GM18858 (cell line): ENCODE data around the gene TTC33.
A peak's percentile ranks its signal among the peaks of the same experiment; 100 is the strongest.

Source experiments
- ATAC-seq: cut with Tn5 transposase; IDR thresholded peaks from one replicate; pipeline ENCODE4 v1.9.1; 2021; ENCODE audit not compliant: unreplicated experiment

TTC33 gene

GRCh38 chr5:40486437-40487275 lies 269.1 kb downstream of the TTC33 start:
- ATAC-seq, result peak; percentile 31

GRCh38 chr5:40485021-40485998 lies 270.5 kb downstream of the TTC33 start:
- peak; percentile 46 for ATAC-seq

- peak; percentile 26 for ATAC-seq
Observed at GRCh38 chr5:40484495-40484894, 271.3 kb downstream of the TTC33 start.

- ATAC-seq, result no peak
Observed at GRCh38 chr5:40483316-40483715, 272.4 kb downstream of the TTC33 start.

- no peak for ATAC-seq
Observed at GRCh38 chr5:40481241-40481640, 274.5 kb downstream of the TTC33 start.

- ATAC-seq, result peak; percentile 40
Observed at GRCh38 chr5:40480392-40480791, 275.4 kb downstream of the TTC33 start.

- no peak for ATAC-seq
Observed at GRCh38 chr5:40479939-40480338, 275.8 kb downstream of the TTC33 start.

- no peak for ATAC-seq
Observed at GRCh38 chr5:40478766-40479165, 277.0 kb downstream of the TTC33 start.

GRCh38 chr5:40477856-40478546 lies 277.8 kb downstream of the TTC33 start:
- no peak for ATAC-seq

- ATAC-seq, result no peak
Observed at GRCh38 chr5:40475561-40475960, 280.2 kb downstream of the TTC33 start.

GRCh38 chr5:40474250-40474649 lies 281.5 kb downstream of the TTC33 start:
- no peak for ATAC-seq

- no peak for ATAC-seq
Observed at GRCh38 chr5:40465416-40465815, 290.3 kb downstream of the TTC33 start.

GRCh38 chr5:40464511-40464910 lies 291.2 kb downstream of the TTC33 start:
- ATAC-seq, result no peak
